ENCODE measurements around the gene LCMT1. TPM values are rescaled to one million over a fixed set of nuclear protein-coding genes. Genes with fewer than 3 reads are reported as not detected.

Gene LCMT1
- total and polyA plus RNA-seq, 4 donors: 21.0 to 34.8 (median 31.0) TPM

GRCh38 chr16:25158401-25158800 lies 46.9 kb downstream of the LCMT1 start:
- H3K9me3 ChIP-seq (ENCODE audit: control insufficient read depth in 4 of 4, insufficient read depth in 3 of 4, low read length in 3 of 4): no peaks in the 10 kb centered on the region
- no peak overlapping the region for H3K4me3 ChIP-seq
- DNase-seq (peak in 1 of 3 donors; percentile 12), ATAC-seq (ENCODE audit: insufficient read depth, low FRiP score) (no peak)
- TF ChIP-seq, protein P1, sequence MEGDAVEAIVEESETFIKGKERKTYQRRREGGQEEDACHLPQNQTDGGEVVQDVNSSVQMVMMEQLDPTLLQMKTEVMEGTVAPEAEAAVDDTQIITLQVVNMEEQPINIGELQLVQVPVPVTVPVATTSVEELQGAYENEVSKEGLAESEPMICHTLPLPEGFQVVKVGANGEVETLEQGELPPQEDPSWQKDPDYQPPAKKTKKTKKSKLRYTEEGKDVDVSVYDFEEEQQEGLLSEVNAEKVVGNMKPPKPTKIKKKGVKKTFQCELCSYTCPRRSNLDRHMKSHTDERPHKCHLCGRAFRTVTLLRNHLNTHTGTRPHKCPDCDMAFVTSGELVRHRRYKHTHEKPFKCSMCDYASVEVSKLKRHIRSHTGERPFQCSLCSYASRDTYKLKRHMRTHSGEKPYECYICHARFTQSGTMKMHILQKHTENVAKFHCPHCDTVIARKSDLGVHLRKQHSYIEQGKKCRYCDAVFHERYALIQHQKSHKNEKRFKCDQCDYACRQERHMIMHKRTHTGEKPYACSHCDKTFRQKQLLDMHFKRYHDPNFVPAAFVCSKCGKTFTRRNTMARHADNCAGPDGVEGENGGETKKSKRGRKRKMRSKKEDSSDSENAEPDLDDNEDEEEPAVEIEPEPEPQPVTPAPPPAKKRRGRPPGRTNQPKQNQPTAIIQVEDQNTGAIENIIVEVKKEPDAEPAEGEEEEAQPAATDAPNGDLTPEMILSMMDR (IDR thresholded peaks at IDR 0.05; ENCODE audit: control extremely low read depth, extremely low read depth): no peak
- WGBS, 2 donors: 89 to 92% methylated on average over 5 of the region's 5 CpGs
- no peak overlapping the region for H3K9ac ChIP-seq (ENCODE audit: insufficient read depth in 1 of 2, low read length in 2 of 2)
- no peak overlapping the region for H3K27ac ChIP-seq (ENCODE audit: low read depth in 1 of 2, low read length in 1 of 2)
- H3K4me1 ChIP-seq (ENCODE audit: control insufficient read depth in 5 of 5, insufficient read depth in 5 of 5, low read length in 5 of 5): peaks cover 0 to 3% (median 0%) of the 10 kb centered on the region in 5 donors
- peaks cover 3 to 35% (median 8%) of the 10 kb centered on the region in 4 donors for H3K36me3 ChIP-seq (ENCODE audit: control insufficient read depth in 4 of 4, insufficient read depth in 4 of 4, low read length in 4 of 4)
- no peaks in the 10 kb centered on the region for H3K27me3 ChIP-seq (ENCODE audit: control insufficient read depth in 3 of 3, insufficient read depth in 3 of 3, low read length in 2 of 3)

GRCh38 chr16:25161753-25162367 lies 50.3 kb downstream of the LCMT1 start:
- H3K4me1 ChIP-seq (ENCODE audit: control insufficient read depth in 5 of 5, insufficient read depth in 5 of 5, low read length in 5 of 5): peaks cover 0 to 3% (median 0%) of the 10 kb centered on the region in 5 donors
- ATAC-seq (ENCODE audit: insufficient read depth, low FRiP score) (no peak), DNase-seq (no peak)
- H3K4me3 ChIP-seq: no peak overlapping the region
- 96 to 97% methylated on average over 5 of the region's 5 CpGs for WGBS, 2 donors
- no peaks in the 10 kb centered on the region for H3K27me3 ChIP-seq (ENCODE audit: control insufficient read depth in 3 of 3, insufficient read depth in 3 of 3, low read length in 2 of 3)
- peaks cover 23 to 46% (median 25%) of the 10 kb centered on the region in 4 donors for H3K36me3 ChIP-seq (ENCODE audit: control insufficient read depth in 4 of 4, insufficient read depth in 4 of 4, low read length in 4 of 4)
- H3K9me3 ChIP-seq (ENCODE audit: control insufficient read depth in 4 of 4, insufficient read depth in 3 of 4, low read length in 3 of 4): peaks cover 0 to 5% (median 0%) of the 10 kb centered on the region in 4 donors
- TF ChIP-seq, protein P1 (IDR thresholded peaks at IDR 0.05; ENCODE audit: control extremely low read depth, extremely low read depth): no peak
- no peak overlapping the region for H3K27ac ChIP-seq (ENCODE audit: low read depth in 1 of 2, low read length in 1 of 2)
- no peak overlapping the region for H3K9ac ChIP-seq (ENCODE audit: insufficient read depth in 1 of 2, low read length in 2 of 2)

- ATAC-seq (ENCODE audit: insufficient read depth, low FRiP score) (no peak), DNase-seq (no peak)
- Histone ChIP-seq H3K4me3 (no peak overlapping the region), H3K9ac (ENCODE audit: insufficient read depth in 1 of 2, low read length in 2 of 2) (no peak overlapping the region), H3K27ac (ENCODE audit: low read depth in 1 of 2, low read length in 1 of 2) (no peak overlapping the region), H3K36me3 (ENCODE audit: control insufficient read depth in 4 of 4, insufficient read depth in 4 of 4, low read length in 4 of 4) (peaks cover 26 to 47% (median 31%) of the 10 kb centered on the region in 4 donors), H3K9me3 (ENCODE audit: control insufficient read depth in 4 of 4, insufficient read depth in 3 of 4, low read length in 3 of 4) (peaks cover 0 to 5% (median 0%) of the 10 kb centered on the region in 4 donors), H3K4me1 (ENCODE audit: control insufficient read depth in 5 of 5, insufficient read depth in 5 of 5, low read length in 5 of 5) (peaks cover 0 to under 1% (median 0%) of the 10 kb centered on the region in 5 donors), H3K27me3 (ENCODE audit: control insufficient read depth in 3 of 3, insufficient read depth in 3 of 3, low read length in 2 of 3) (no peaks in the 10 kb centered on the region)
- WGBS, 2 donors: 98 to 100% methylated on average over 1 of the region's 1 CpG
- TF ChIP-seq, protein P1 (IDR thresholded peaks at IDR 0.05; ENCODE audit: control extremely low read depth, extremely low read depth): no peak
These were observed 52.1 kb downstream of the LCMT1 start for GRCh38 chr16:25163683-25164082.

Measured in lung (tissue), 12 donors.